Right renal pelvis (tissue), 4 donors: ENCODE data around the gene MIA. TPM values are rescaled to one million over a fixed set of nuclear protein-coding genes. Genes with fewer than 3 reads are reported as not detected.
"Not testable (repeated sequence)": the region's sequence is repeated elsewhere in the genome, so short reads cannot be mapped to it uniquely, and the experiment has no call there.

ENCODE experiments used
- DNase-seq, 4 donors: peaks; one replicate each; pipeline ENCODE4 v3.0.0-alpha.2; 2013; ENCODE audit warnings: low read depth in 4 of 4, low spot score in 3 of 4, missing footprints in 1 of 4
- polyA plus RNA-seq, 4 donors: library from polyadenylated mRNA; unstranded; fragments of 120-200 nt; gene quantifications; one replicate each; pipeline ENCODE4 v1.2.1, GENCODE V29; 2013; ENCODE audit not compliant: insufficient read length in 4 of 4

The MIA gene
- polyA plus RNA-seq, 4 donors, result 0.48 to 1.2 (median 0.90) TPM

GRCh38 chr19:40777937-40778705 lies 2.8 kb downstream of the MIA start, which contains the start of gene RAB4B:
Gene RAB4B (plus strand): TSS chr19:40778247. CDS start chr19:40778376, 129 bp downstream.
- DNase-seq, result peak; percentile 99 to 100 (median 100)

DNA sequence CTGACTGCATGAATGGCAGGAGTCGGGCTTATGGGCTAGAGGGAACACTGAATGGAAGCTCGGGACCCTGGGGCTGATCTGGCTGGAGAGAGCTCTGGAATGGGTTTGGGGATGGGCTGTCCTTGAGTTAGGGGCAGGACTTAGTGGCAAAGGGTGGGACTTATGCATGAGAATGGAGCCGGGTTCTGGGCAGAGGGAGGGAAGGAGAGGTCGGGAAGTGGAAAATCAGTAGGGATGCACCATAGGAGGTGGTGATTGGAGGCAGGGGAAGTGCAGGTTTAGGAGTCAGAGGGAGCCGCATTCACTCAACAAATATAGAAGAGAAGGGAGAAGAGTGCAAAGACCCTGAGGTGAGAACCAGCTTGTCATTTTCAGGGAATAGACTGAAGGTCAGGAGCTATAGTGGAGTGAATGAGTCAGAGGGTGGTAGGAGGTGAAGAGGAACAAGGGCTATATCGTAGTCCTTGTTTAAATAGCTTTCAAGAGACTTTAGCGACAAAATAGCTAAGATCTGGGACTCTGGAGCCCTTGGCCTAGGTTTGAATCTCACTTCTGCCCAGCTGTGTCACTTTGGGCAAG lies 3.5 kb downstream of the MIA start:
- DNase-seq, result no peak

DNA sequence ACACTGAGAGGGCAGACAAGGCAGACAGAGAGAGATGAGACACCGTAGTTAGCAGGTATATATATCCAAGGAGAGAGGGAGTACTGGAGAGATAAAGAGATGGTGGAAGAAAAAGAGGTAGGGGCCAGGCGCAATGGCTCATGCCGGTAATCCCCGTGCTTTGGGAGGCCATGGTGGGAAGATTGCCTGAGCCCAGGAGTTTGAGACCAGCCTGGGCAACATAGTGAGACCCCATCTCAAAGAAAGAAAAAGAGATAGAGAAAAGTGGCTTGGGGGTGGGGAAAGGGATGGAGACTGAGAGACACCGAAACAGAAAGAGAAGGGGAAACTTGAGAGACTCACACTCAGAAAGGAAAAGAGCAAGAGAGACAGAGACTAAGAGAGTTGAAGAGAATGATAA lies 5.3 kb downstream of the MIA start:
- no peak for DNase-seq

DNA sequence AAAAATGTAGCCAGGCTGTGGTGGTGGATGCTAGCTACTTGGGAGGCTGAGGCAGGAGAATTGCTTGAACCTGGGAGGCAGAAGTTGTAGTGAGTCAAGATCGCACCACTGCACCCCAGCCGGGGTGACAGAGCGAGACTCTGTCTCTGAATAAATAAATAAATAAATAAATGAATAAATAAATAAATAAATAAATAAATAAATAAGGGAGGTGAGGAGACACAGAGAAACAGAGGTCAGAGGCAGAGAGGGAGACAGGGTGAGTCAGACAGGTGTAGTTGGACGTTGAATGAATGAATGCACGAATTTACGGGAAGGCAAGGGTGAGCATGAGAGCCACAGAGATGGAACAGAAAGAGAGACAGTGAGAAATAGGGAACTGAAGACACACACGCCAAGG lies 5.8 kb downstream of the MIA start:
- DNase-seq, result no peak

DNA sequence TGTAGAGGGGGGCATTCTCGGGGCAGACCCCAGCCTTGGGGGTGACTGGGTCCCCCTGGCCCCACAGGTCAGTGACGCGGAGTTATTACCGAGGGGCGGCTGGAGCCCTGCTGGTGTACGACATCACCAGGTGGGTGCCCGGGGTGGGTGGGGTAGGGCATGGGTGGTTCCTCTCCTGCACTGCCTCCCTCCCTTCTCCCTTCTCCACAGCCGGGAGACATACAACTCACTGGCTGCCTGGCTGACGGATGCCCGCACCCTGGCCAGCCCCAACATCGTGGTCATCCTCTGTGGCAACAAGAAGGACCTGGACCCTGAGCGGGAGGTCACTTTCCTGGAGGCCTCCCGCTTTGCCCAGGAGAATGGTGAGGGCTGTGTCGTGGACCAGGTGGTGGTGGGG lies 8.4 kb downstream of the MIA start:
- no peak for DNase-seq

DNA sequence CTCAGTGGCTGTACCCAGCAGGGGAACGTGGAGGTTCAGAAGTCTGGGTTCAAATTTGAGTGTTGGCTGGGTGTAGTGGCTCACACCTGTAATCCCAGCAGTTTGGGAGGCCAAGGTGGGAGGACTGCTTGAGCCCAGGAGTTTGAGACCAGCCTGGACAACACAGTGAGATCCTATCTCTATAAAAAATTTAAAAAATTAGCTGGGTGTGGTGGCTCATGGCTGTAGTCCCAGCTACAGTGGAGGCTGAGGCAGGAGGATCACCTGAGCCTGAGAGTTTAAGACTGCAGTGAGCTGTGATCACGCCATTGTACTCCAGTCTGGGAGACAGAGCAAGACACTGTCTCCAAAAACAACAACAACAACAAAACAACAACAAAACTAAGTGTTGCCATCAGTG lies 8.8 kb downstream of the MIA start:
- not testable (repeated sequence) for DNase-seq

DNA sequence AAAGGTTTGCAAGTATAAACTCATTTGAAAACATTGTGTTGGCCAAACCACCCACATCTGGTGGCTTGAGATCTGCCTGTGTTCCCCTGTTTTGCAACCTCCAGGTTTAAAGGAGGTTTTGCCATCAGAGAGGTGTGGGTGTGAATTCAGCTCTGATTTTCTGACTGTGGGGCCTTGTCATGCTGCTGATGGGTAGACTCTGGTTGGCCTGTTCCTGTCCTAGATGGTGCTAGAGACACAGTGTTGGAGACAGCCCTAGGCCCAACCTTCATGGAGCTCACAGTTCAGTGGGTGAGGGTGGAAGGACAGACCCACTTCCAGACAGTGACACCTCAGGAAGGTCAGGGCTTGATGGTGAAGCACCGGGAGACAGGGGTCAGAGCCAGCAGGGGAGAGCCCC lies 10.2 kb downstream of the MIA start:
- no peak for DNase-seq

GRCh38 chr19:40786060-40787037 lies 11.0 kb downstream of the MIA start:
- no peak for DNase-seq

- DNase-seq, result no peak
These were observed 16.0 kb downstream of the MIA start for GRCh38 chr19:40791349-40791748.

GRCh38 chr19:40791996-40792395 lies 16.7 kb downstream of the MIA start:
- DNase-seq, result no peak

DNA sequence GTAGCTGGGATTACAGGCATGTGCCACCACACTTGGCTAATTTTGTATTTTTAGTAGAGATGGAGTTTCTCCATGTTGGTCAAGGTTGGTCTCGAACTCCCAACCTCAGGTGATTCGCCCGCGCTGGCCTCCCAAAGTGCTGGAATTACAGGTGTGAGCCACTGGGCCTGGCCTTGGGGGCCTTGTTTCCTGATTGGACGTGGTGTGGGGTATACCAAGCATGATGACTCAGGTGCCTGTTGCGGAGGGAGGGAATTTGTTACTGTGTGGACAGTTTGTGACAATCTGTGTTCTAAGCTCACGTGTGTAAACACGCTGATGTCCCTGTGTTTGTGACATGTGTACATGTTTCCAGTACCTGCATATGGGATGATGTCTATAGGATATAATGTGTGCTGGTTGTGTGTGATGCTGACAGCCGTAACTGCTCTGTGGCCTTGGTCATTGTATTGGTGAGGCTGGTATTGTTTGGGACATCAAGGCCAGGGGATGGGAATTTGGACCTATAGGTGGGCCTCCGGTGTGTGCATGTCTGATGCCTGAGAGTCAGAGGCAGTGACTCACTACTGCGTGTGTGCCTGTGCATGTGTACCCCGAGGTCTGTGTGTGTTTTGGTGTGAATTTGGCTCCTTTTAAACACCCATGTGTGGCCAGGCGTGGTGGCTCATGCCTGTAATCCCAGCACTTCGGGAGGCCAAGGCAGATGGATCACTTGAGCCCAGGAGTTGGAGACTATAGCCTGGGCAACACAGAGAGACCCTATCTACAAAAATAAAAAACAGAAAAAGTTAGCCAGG lies 22.0 kb downstream of the MIA start:
- no peak for DNase-seq

- DNase-seq, result no peak
These were observed 22.8 kb downstream of the MIA start for GRCh38 chr19:40797963-40798682.

DNA sequence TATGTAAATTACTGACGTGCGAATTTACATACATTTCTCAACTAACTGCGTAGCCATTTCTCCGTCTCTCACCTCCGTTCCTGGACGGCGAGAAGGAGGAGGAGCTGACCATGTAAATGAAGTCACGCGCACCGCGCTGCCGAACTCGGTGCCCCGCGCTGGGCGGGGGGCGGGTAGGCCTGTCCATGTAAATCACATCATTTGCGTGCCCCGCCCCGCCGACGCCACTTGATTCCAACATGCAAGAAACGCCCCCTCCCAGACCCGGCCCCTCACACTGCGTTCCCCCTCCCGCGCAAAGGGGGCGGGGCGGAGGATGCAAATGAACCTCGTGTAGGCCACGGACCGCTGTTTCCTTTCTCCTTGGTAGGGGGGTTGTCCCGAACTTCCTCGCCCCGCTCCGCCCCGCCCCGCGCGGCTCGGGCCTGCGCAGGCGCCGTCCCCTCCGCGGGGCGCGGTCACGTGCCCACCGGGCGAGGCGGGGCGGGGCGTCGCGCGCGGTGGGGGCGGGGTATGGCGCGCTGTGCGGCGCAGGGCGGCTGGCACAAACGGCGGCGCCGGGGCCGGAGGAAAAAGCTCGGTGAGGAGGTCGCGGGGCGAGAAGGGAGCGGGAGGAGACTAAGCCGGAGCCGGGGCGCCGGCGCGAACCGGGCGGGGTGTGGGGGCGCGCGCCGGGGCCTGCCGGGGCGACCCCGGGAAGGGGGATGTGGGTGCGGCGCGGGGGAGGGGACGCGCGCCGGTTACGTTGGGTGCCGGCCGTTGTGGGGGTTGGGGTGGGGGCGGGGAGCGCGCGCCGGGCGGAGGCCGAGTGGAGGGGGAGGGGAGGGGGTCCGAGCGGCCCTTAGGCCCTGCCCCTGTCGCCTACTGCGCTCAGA lies 23.6 kb downstream of the MIA start, which contains the start of gene EGLN2:
Gene EGLN2, plus strand, starts transcription at position 509 of the 875 bp plus-strand sequence. CDS start 1,382 bp downstream, outside the sequence.
- peak; percentile 99 to 100 (median 100) for DNase-seq

DNA sequence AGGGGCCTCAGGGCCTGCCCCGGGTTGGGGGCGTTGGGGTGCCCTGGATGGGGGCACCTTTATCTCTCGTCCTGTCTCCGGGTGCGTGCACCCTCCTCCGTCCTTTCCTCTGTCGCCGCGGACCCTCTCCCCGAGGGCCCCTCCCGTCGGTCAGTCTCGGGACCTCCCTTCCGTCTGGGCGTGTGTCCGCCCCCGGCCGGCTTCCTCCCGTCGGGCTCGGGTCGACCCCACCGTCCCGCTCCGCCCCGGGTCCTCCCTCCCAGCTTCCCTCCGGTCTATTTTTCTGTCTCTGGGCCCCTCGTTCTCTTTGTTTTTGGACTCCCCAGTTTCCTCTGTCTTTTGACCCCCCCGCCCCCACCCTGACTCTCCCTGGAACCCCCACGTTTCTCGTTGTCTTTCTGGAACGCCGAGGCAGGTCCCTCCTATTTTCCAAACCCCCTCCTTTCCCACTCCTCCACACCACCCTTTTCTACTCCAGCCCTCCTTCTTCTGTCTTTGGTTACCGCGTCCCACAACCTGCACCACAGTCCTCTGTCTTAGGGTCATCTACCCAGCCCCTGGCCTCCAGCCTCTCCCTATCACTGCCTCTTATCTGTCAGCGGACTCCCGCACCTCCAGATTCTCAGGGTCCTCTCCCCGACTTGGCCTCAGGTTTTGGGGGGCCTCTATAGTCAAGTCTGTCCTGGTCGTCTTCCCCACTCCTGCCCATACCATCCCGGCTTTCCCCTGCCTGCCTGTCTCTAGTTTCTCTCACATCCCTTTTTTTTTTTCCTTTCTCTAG lies 24.4 kb downstream of the MIA start:
- no peak for DNase-seq

DNA sequence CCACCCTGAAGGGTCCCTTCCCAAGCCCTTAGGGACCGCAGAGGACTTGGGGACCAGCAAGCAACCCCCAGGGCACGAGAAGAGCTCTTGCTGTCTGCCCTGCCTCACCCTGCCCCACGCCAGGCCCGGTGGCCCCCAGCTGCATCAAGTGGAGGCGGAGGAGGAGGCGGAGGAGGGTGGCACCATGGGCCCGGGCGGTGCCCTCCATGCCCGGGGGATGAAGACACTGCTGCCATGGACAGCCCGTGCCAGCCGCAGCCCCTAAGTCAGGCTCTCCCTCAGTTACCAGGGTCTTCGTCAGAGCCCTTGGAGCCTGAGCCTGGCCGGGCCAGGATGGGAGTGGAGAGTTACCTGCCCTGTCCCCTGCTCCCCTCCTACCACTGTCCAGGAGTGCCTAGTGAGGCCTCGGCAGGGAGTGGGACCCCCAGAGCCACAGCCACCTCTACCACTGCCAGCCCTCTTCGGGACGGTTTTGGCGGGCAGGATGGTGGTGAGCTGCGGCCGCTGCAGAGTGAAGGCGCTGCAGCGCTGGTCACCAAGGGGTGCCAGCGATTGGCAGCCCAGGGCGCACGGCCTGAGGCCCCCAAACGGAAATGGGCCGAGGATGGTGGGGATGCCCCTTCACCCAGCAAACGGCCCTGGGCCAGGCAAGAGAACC lies 25.1 kb downstream of the MIA start:
- no peak for DNase-seq

DNA sequence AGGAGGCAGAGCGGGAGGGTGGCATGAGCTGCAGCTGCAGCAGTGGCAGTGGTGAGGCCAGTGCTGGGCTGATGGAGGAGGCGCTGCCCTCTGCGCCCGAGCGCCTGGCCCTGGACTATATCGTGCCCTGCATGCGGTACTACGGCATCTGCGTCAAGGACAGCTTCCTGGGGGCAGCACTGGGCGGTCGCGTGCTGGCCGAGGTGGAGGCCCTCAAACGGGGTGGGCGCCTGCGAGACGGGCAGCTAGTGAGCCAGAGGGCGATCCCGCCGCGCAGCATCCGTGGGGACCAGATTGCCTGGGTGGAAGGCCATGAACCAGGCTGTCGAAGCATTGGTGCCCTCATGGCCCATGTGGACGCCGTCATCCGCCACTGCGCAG lies 25.7 kb downstream of the MIA start:
- DNase-seq, result no peak
